ENCODE data around the gene ADAM19.
"Not testable (repeated sequence)": the region's sequence is repeated elsewhere in the genome, so short reads cannot be mapped to it uniquely, and the experiment has no call there.

The ADAM19 gene

DNA sequence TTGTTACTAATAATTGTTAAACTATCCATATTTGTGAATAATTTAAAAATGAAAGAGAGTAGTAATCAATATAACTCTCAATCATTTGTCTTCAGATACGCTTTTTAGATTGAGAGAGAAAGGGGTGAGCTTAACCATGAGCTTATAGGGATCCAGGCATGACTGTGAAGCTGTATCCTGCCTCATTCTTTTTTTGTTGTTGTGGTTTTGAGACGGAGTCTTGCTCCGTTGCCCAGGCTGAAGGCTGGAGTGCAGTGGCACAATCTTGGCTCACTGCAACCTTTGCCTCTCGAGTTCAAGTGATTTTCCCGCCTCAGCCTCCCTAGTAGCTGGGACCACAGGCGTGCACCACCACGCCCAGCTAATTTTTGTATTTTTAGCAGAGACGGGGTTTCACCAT is 71.5 kb downstream of the ADAM19 start:
- Histone ChIP-seq H3K4me3 (no peak overlapping the region), H3K27ac (peak overlapping the region in 1 of 21 experiments; percentile 24)

DNA sequence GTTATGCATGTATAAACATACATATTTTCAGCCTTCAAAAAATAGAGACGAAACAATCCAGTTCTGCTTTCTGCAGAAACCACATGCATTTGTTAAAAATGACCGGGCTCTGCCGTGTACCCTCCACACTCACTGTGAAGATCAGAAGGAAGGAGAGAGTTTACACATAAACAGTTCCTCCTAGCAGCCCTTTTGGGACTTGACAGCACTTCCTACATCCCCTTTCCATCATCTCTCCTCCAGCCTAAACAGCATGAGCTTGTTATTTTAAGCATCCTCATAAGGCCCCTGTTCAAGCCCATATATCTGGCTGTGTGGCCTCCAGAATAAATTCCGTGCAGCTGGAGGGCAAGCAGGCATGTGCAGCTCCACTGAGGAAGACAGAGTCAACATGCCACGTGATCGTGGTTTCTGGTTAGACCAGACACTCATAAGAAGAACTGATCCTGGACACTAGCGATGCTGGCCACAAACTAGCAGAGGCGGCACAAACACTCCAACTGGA is 73.4 kb downstream of the ADAM19 start:
- Histone ChIP-seq H3K27ac (peak overlapping the region in 1 of 21 experiments; percentile 46), H3K4me3 (no peak overlapping the region)

DNA sequence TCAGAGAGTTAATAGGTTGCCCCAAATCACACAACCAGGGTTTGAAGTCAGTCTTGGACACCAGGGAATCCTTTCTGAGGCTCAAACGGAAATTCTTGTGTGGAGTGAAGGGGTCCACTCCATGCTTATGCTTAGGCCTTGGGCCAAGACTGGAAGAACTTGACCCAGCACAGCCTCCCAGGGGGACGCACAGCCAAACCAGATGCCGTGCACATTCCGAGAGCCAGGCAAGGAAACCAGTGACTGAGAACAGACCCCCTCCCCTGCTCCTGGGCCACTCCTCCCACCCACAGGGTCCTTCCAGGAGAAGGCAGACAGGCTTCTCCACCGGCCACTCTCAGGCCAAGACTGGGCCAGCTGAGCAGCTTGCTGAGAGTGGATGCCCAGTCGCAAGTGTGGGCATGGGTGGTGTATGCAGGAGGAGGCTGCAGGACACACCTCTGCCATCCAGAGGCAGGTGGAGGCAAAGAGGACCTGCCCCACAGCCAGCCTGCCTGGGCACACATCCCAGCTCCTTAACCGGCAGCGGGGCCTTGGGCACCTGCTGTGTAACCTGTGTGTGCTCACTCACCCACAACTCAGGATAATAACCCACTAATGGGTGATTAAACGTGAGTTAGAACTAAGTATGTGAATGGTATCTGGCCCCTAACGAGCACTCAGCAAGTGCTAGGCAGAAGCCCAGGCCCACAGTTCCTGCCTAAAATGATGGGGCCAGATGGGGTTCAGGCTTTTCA is 77.5 kb downstream of the ADAM19 start:
- Histone ChIP-seq H3K4me3 (no peak overlapping the region), H3K27ac (peak overlapping the region in 1 of 21 experiments; percentile 38)

DNA sequence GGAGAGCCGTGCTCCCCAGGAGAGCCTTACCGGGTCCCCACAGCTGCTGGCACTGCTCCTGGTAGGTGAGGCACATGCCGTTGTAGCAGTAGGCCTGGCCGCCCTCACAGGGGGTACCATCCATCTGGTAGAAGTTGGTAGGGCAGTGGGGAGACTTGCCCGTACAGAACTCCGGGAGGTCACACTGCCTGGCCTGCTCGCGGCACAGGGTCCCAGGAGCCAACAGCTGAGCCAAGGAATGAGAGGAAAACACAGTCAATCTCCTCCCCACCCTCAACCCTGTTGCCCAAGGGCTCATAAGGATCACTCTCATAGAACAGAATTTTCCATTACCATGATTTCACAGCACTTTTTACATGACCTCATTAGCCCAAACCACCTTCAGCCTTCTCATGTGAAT is 78.7 kb downstream of the ADAM19 start:
- Histone ChIP-seq H3K4me3 (no peak overlapping the region), H3K27ac (no peak overlapping the region)

DNA sequence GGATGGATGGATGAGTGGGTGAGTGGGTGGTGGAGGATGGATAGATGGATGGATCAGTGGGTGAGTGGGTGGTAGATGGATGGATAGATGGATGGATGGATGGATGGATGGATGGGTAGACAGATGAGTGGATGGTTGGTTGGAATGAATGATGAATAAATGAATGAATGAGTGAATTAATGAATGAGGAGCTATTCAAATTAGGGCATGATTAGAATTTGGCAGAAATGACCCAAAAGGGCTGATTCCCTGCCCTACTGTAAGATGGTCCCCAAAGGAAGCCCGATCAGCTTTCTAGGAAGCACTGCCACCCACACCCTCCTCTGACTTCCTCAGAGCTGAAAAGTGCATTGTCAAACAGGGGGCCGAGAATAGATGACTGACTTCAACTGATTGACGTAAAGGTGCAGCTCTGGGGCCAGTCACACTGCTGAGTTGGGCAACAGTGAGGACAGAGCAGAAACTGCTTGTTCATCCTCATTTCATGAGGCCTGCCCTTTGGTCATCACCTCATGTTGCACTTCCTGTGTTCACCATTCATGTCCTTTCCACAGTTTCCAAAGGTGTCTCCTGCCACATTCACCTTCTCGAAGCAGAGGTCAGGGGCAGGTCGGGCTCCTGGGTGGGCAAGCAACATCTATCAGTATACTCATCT is 81.3 kb downstream of the ADAM19 start:
- Histone ChIP-seq H3K4me3 (no peak overlapping the region), H3K27ac (no peak overlapping the region)

DNA sequence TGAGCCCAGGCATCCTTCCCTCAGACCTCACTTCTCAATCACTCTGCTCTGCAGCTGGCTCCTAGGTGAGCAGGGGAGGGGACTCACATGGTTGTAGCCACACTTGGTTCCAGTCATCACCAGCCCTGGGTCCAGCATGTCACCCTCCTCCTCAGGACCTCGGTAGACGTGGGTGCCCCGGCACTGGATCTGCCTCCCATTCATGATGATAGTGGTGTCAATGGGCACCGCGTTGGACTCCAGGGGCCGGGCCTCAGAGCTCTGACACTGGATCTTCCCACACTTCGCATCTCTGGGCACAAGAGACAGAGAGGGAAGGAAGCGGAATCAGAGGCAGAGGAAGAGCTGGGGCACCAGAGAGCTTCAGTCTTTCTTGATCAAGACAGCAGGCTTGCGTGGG is 82.7 kb downstream of the ADAM19 start:
- H3K4me3 ChIP-seq, result no peak overlapping the region
- no peak overlapping the region for H3K27ac ChIP-seq

DNA sequence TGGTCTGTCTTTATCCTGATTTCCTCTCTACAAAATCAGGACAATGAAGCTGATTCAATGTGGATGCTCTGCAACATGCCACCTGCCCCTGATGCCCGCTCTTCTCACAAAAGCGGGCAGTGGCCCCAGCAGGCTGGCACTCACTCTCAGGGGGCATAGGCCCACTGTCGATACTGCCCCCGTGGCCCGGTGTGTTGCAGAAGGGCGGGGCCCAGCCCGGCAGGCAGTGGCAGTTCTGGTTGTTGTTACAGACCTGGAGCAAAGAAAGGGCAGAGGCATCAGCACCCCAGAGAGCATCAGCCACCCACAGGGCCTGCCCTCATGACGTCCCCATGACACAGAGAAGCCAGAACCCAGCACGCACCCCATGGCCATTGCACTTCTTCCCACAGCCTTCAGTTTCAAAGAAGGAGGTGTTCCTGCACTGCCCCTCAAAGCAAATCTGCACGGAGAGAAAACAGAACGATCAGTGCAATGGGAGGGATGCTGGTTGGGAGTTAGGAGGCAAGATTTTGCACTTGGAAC is 84.0 kb downstream of the ADAM19 start:
- no peak overlapping the region for H3K4me3 ChIP-seq
- H3K27ac ChIP-seq, result no peak overlapping the region

DNA sequence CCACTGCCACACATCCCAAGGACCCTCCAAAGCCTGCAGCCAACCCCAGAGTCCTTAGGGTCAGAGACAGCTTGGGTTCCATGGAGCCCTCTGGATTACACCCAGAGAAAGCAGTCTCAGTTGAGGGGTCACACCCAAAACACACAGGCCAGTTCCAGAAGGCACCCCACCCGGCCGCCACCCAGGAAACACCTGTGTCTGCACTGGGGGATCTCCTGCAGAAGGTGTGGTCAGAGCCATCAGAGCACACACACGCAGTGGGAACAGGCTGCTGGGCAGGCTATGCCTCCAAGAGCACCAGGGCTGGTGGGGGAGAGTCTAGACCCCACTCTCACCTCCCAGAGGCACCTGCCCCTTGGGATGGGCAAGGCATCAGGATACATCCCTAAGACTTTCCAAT is 88.2 kb downstream of the ADAM19 start:
- peak overlapping the region in 3 of 21 experiments; percentile 33 to 42 (median 42) for H3K27ac ChIP-seq
- H3K4me3 ChIP-seq, result no peak overlapping the region

DNA sequence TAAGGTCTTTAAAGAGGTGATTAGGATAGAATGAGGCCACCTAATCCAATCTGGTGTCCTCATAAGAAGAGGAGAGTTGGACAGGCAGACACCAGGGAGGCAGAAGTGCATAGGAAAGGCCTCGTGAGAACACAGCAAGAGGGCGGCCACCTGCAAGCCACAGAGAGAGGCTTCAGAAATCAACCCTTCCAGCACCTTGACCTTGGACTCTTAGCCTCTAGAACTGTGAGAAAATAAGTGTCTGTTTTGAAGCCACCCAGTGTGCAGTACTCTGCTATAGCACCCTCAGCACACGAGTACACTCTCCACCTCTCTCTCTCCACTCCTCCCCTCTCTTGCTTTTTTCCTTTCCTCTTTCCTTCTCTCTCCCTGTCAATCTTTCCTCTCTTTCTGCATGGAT is 88.7 kb downstream of the ADAM19 start:
- H3K4me3 ChIP-seq, result no peak overlapping the region
- peak overlapping the region in 3 of 21 experiments; percentile 33 to 42 (median 42) for H3K27ac ChIP-seq

DNA sequence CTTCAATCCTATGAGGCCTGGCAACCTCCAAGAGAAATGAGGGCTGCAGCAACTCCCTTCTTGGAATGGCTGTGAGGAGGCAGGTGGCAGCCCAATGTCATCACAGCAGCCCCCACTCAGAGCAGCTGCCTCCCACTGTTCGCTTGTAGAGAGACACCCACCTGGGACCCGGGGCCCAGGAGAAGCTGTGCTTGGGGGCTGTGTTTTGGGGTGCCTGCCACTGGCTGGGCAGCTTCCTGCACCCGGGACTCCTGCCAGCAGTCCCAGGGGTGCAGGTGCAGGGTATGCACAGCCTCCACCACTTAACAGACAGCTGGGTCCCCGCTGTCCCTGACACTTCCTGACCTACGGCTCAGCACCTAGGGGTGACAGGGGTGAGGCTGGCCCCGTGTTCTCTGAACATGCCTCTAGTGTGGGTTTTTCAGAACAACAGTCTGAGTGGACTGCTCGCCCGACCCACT is 89.3 kb downstream of the ADAM19 start:
- Histone ChIP-seq H3K27ac (peak overlapping the region in 4 of 21 experiments; percentile 2 to 48 (median 42)), H3K4me3 (no peak overlapping the region)

DNA sequence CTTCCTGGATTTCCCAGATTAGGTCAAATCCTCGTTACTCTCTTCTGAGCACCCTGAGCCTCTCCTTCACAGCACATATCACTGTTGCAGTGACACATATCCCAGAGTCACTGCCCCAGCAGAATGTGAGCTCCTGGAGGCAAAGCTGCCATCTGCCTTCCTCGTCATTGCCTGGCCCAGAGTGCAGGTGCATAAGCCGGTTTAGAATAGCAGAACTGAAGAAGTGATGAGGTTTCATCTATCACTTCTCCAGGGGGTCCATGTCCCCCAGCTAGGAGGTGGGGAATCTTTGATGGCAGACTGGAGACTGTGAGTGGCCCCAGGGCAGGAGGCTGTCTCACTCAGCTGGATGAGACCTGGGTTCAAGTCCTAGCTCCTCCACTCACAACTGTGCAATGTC is 89.8 kb downstream of the ADAM19 start:
- peak overlapping the region in 2 of 21 experiments; percentile 42 for H3K27ac ChIP-seq
- H3K4me3 ChIP-seq, result no peak overlapping the region

DNA sequence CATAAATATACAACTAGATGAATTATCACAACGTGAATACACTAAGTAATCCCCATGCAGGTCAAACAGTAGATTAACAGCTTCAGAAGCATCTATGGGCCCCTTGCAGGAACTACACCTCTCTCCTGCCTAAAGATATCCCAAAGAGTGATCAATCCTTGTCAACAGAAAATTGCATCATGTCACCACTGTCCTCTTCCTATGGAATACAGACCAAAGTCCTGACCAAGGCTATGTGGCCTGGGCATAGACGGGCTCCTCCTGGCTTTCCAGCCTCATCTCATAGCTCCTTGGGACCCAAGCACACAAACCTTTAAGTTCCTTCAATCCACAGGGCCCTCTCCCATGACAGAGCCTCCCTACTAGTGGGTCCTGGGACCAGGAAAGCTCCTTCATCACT is 90.2 kb downstream of the ADAM19 start:
- Histone ChIP-seq H3K4me3 (no peak overlapping the region), H3K27ac (peak overlapping the region in 1 of 21 experiments; percentile 42)

DNA sequence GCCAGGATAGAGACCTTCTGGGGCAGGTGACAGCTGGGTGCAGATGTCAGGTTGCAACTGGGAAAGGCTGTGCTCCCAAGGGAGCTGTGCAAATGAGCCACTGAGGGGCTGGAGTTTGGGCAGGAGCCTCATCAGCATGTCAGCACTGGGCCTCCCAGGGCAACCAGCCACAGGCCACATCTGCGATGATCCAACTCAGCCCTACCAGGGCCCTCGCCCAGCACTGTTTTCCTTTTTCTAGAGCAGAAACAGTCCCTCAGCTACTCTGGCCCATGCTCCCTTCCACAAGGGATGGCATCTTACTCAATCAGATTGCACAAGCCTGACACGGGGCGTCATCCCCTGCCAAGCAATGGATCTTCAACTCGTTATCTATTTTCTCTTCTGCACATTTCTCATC is 90.8 kb downstream of the ADAM19 start:
- H3K27ac ChIP-seq, result no peak overlapping the region
- H3K4me3 ChIP-seq, result no peak overlapping the region

DNA sequence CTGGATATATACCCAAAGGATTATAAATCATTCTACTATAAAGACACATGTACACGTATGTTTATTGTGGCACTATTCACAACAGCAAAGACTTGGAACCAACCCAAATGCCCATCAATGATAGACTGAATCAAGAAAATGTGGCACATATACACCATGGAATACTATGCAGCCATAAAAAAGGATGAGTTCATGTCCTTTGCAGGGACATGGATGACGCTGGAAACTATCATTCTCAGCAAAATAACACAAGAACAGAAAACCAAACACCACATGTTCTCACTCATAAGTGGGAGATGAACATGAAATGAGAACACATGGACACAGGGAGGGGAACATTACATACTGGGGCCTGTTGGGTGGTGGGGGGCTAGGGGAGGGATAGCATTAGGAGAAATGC is 92.9 kb downstream of the ADAM19 start:
- H3K4me3 ChIP-seq, result not testable (repeated sequence)

DNA sequence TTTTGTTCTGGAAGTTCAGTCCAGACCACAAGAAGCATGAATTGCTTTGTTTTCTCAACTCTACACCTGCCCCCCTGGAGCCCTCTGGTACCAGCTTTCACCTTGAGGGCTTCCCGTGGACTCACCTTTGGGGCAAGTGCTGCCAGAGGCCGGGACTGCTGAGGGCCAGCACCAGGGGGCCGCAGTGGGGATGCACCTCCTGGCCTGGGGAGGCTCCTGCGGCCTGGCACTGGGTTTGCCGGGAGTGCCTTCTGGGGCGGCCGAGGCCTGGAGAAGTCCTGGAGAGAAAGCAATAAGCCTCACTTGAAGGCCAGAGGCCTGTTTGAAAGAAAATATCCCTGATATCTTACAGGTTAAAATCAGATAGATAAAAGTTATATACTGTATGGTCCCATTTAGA is 93.9 kb downstream of the ADAM19 start:
- Histone ChIP-seq H3K27ac (peak overlapping the region in 1 of 21 experiments; percentile 57), H3K4me3 (no peak overlapping the region)

More for the DNA sequence above, 92.9 kb downstream of the ADAM19 start:
- H3K27ac ChIP-seq, result not testable (repeated sequence)

DNA sequence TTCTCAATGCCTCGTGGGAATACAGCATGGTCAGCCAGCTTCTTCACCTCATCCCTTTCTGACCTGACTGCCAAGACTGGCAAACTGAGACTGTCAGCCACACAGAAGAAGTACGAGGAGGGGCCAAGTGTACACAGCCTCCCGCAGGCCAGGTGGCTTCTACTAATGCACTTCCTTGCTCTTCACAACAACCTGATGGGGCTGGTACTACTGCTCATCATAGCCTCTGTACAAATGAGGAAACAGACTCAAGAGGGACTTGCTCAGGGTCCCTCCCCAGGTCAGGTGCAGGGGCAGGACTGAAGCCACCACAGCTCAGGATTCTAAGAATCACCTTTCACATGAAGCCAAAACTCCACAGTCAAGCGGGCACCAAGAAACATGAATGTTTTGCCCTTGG is 94.3 kb downstream of the ADAM19 start:
- no peak overlapping the region for H3K4me3 ChIP-seq
- H3K27ac ChIP-seq, result peak overlapping the region in 1 of 21 experiments; percentile 57

DNA sequence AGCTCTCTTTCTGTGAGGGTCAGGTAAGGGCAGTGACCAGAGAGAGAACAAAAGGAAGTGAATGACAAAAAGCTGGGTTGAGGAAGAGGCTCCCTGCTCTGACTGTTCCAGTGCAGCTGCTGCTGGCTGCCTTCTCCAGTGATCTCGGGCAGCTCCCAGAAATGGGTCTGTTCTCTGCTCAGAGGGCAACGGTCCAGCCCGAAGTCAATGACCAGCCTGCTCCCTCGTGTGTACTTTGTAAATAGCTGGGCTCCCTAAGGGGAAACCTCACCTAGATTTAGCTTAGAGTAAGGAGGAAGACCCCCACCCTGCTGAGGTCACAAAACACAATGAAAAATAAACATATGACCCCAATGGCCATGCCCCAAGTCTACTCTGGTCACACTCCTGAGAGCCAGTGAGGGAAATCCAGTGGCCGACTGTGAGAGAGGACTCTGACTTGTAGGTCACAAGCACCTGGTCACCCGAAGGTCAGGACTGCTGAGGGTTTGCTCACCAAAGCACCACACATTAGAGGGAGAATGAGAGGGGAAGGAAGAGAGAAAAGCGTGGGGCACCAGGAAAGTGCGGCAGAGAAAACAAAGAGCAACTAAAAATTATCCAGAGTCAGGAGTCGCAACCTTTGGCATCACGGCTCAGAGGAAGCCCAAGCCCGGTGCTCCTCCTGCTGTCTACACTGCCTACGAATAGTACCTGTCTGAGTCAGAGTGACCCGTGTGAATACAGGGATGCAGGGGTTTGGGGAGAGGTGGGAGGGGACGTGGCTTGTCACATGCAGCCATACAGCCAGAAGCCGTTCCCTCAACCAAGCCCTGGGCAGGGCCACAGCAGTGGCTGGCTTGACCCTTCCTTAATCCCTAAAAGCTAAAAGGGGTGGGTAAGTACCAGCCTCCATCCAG is 95.7 kb downstream of the ADAM19 start:
- Histone ChIP-seq H3K4me3 (no peak overlapping the region), H3K27ac (no peak overlapping the region)

DNA sequence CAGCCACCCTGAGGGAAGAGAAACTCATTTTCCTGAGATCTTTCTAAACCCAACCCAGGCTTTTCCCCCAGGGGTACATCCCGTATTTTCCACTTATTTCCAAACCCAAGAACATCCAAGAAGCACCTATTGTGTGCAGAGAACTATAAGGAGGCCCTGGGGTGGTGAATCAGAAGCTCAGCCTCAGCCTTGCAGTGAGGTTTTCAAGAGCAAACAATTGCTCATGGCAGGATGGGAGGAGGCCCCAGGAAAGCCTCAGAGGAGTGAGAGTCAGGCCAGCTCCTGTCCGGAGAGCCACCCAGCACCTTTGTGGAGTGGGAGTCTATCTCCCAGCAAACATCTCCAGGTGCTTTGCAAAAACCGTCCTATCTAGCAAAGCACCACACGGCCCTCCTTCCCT is 96.4 kb downstream of the ADAM19 start:
- H3K4me3 ChIP-seq, result no peak overlapping the region
- H3K27ac ChIP-seq, result peak overlapping the region in 1 of 21 experiments; percentile 4

DNA sequence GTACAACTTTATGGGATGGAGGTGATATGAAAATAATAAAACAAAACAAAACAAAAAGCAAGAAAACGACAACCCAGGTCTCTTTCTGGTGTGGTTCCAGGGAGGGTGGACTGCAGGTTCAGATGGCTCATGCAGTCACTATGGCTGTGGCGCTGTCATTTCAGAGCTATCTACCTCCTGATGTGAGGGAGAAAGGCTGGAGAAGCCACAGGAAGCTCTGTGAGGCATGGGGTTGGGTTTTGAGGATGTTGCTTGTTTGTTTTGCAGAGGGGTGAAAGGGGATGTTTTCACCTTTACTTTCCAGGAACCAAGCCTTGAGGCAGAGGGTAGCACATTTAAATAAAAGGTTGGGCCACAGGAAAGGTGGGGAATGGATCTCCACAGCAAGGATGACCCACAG is 96.8 kb downstream of the ADAM19 start:
- Histone ChIP-seq H3K27ac (peak overlapping the region in 1 of 21 experiments; percentile 4), H3K4me3 (no peak overlapping the region)
